Middle frontal gyrus (tissue), 1 donor: ENCODE measurements around the gene ARID5A.

Experiments used
- DNase-seq: peaks from one replicate; pipeline ENCODE4 v3.0.0-alpha.2; 2015; ENCODE audit warnings: low spot score; ENCODE audit errors: extremely low spot score

ARID5A gene

GRCh38 chr2:96527286-96528005 lies 9.1 kb upstream of the ARID5A start:
- no peak for DNase-seq

GRCh38 chr2:96528006-96528699 lies 8.4 kb upstream of the ARID5A start:
- no peak for DNase-seq

- DNase-seq, result no peak
Measured at GRCh38 chr2:96528700-96529375, 7.7 kb upstream of the ARID5A start.

- no peak for DNase-seq
Measured at GRCh38 chr2:96529376-96530143, 7.0 kb upstream of the ARID5A start.

GRCh38 chr2:96530144-96530430 lies 6.5 kb upstream of the ARID5A start:
- DNase-seq, result no peak

GRCh38 chr2:96530474-96531357 lies 5.8 kb upstream of the ARID5A start:
- DNase-seq, result no peak

- DNase-seq, result no peak
Measured at GRCh38 chr2:96531366-96531765, 5.2 kb upstream of the ARID5A start.

GRCh38 chr2:96531872-96532505 lies 4.6 kb upstream of the ARID5A start:
- peak; percentile 43 for DNase-seq

GRCh38 chr2:96532641-96533291 lies 3.8 kb upstream of the ARID5A start:
- no peak for DNase-seq

- no peak for DNase-seq
Measured at GRCh38 chr2:96533292-96534073, 3.1 kb upstream of the ARID5A start.

GRCh38 chr2:96534141-96534540 lies 2.4 kb upstream of the ARID5A start:
- DNase-seq, result no peak

- DNase-seq, result no peak
Measured at GRCh38 chr2:96534701-96535181, 1.8 kb upstream of the ARID5A start.

GRCh38 chr2:96535331-96535730 lies 1.2 kb upstream of the ARID5A start:
- no peak for DNase-seq

- DNase-seq, result no peak
Measured at GRCh38 chr2:96537066-96537733, 648 bp downstream of the ARID5A start.

GRCh38 chr2:96537734-96538486 lies 1.4 kb downstream of the ARID5A start:
- DNase-seq, result no peak

GRCh38 chr2:96538487-96539214 lies 2.1 kb downstream of the ARID5A start:
- no peak for DNase-seq
